Astrocyte (in vitro differentiated cells and primary cell): Measurements from ENCODE around the gene PCSK5. TPM values are rescaled to one million over a fixed set of nuclear protein-coding genes. Genes with fewer than 3 reads are reported as not detected.
A peak's percentile ranks its signal among the peaks of the same experiment; 100 is the strongest.

Experiments used
- DNase-seq: peaks from one replicate; pipeline ENCODE4 v3.0.0-alpha.2; 2010; ENCODE audit warnings: low read depth
- FAIRE-seq: peaks from 2 replicates; lab custom pipeline; 2011; peaks lifted over from hg19 to GRCh38; lab: Jason Lieb, UNC
- H2AFZ ChIP-seq: 2 replicates; pipeline ENCODE4 v1.6.0; 2012; ENCODE audit warnings: low read depth, low read length, inconsistent platforms
- H3K27ac ChIP-seq: 2 replicates; pipeline ENCODE4 v1.5.1; 2011; ENCODE audit warnings: low read depth, low read length, inconsistent platforms
- H3K27me3 ChIP-seq: 2 replicates; pipeline ENCODE4 v1.6.0; 2011; ENCODE audit warnings: low read length, inconsistent platforms; ENCODE audit not compliant: insufficient read depth
- H3K36me3 ChIP-seq: 2 replicates; pipeline ENCODE4 v1.5.1; 2011; ENCODE audit warnings: low read length, inconsistent platforms; ENCODE audit not compliant: insufficient read depth
- H3K4me1 ChIP-seq: 2 replicates; pipeline ENCODE4 v1.5.1; 2011; ENCODE audit warnings: low read length, inconsistent platforms; ENCODE audit not compliant: insufficient read depth
- H3K4me2 ChIP-seq: 2 replicates; pipeline ENCODE4 v1.6.0; 2012; ENCODE audit warnings: low read length, inconsistent platforms
- H3K4me3 ChIP-seq: 2 replicates; pipeline ENCODE4 v1.5.1; 2011; ENCODE audit warnings: low read depth, mild to moderate bottlenecking, low read length, inconsistent platforms; ENCODE audit not compliant: insufficient read depth
- H3K79me2 ChIP-seq: 2 replicates; pipeline ENCODE4 v1.6.0; 2012; ENCODE audit warnings: mild to moderate bottlenecking, low read length, inconsistent platforms; ENCODE audit not compliant: insufficient read depth
- H3K9ac ChIP-seq: 2 replicates; pipeline ENCODE4 v1.6.0; 2012; ENCODE audit warnings: mild to moderate bottlenecking, low read length, inconsistent platforms
- H3K9me3 ChIP-seq: 2 replicates; pipeline ENCODE4 v1.5.1; 2012; ENCODE audit warnings: low read depth, mild to moderate bottlenecking, low read length, inconsistent platforms; ENCODE audit not compliant: insufficient read depth
- H4K20me1 ChIP-seq: 2 replicates; pipeline ENCODE4 v1.6.0; 2012; ENCODE audit warnings: low read length, inconsistent platforms; ENCODE audit not compliant: insufficient read depth
- H3K27ac Mint-ChIP-seq: one replicate; pipeline ENCODE4 v1.8.0; 2021; ENCODE audit warnings: mild to moderate bottlenecking, mixed read lengths; ENCODE audit not compliant: unreplicated experiment
- H3K27me3 Mint-ChIP-seq: one replicate; pipeline ENCODE4 v1.8.0; 2021; ENCODE audit warnings: low read depth, mixed read lengths; ENCODE audit not compliant: unreplicated experiment
- H3K36me3 Mint-ChIP-seq: one replicate; pipeline ENCODE4 v1.8.0; 2021; ENCODE audit warnings: low read depth, mixed read lengths; ENCODE audit not compliant: unreplicated experiment
- H3K4me1 Mint-ChIP-seq: one replicate; pipeline ENCODE4 v1.8.0; 2021; ENCODE audit warnings: low read depth, mixed read lengths; ENCODE audit not compliant: unreplicated experiment
- H3K4me3 Mint-ChIP-seq: one replicate; pipeline ENCODE4 v1.8.0; 2021; ENCODE audit warnings: mild to moderate bottlenecking, moderate library complexity, mixed read lengths; ENCODE audit not compliant: unreplicated experiment
- H3K9me3 Mint-ChIP-seq: one replicate; pipeline ENCODE4 v1.8.0; 2021; ENCODE audit warnings: mild to moderate bottlenecking, mixed read lengths; ENCODE audit not compliant: unreplicated experiment
- CTCF ChIP-seq: IDR thresholded peaks from 2 replicates; pipeline ENCODE4 v1.5.1; 2011; ENCODE audit warnings: low read depth, mild to moderate bottlenecking, inconsistent platforms, low read length, moderate library complexity; ENCODE audit not compliant: insufficient read depth
- EZH2 ChIP-seq: IDR thresholded peaks from 2 replicates; pipeline ENCODE4 v1.6.1; 2012; ENCODE audit warnings: mild to moderate bottlenecking, low read length, inconsistent platforms; ENCODE audit not compliant: insufficient read depth
- total RNA-seq: library from RNA; stranded (reverse); gene quantifications from 2 replicates; pipeline ENCODE4 v1.2.1, GENCODE V29; 2021

PCSK5 gene
- total RNA-seq, 1 donor from 2014 or later, result 13.1 TPM

DNA sequence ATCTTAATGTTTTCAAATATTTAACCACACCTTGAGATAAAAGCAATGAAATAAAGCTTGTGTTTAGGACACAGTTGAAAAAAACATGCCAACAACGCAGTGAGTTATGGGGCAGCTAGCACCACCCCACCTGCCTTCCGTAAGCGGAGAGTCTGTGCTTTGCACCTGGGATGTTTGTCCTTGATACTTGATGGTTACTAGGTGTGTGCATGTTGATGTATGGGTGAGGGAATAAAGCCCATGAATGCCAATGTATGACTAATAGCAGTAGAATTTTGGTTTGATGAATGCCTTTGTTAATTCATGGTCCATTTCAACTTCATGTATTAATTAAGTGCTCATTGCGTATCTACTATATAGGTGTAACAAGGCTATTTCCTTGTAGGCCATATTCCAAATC, 74.0 kb downstream of the PCSK5 start:
- no peak for FAIRE-seq
- H3K4me3 ChIP-seq, result no peak overlapping the region
- H3K27me3 ChIP-seq, result no peaks in the 10 kb centered on the region
- H3K4me1 ChIP-seq, result peaks cover 3% of the 10 kb centered on the region
- Mint-ChIP-seq H3K36me3 (peaks cover 3% of the 10 kb centered on the region), H3K27me3 (no peaks in the 10 kb centered on the region), H3K9me3 (no peaks in the 10 kb centered on the region), H3K27ac (no peak overlapping the region), H3K4me1 (peaks cover 3% of the 10 kb centered on the region), H3K4me3 (no peak overlapping the region)
- no peak overlapping the region for H3K9ac ChIP-seq
- peak; percentile 44 for DNase-seq
- no peaks in the 10 kb centered on the region for H3K36me3 ChIP-seq
- H2AFZ ChIP-seq, result no peak overlapping the region
- TF ChIP-seq CTCF, result no peak
- no peak for TF ChIP-seq EZH2
- H3K27ac ChIP-seq, result no peak overlapping the region
- H3K9me3 ChIP-seq, result no peaks in the 10 kb centered on the region
- no peaks in the 10 kb centered on the region for H4K20me1 ChIP-seq
- peaks cover 2% of the 10 kb centered on the region for H3K79me2 ChIP-seq
- H3K4me2 ChIP-seq, result no peak overlapping the region

DNA sequence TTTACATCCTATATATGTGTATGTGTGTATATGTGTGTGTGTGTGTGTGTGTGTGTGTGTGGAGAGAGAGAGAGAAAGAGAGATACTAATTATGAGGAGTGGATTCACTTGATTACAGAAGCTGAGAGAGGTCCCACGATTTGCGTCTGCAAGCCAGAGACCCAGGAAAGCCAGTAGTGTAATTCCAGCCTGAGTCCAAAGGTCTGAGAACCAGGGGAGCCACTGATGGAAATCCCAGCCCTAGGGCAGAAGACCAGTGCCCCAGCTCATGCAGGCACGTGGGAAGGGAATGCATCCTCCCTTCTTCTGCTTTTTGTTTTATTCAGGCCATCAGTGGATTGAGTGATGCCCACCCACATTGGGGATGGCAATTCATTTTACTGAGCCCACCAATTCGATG, 74.8 kb downstream of the PCSK5 start:
- Histone ChIP-seq H4K20me1 (no peaks in the 10 kb centered on the region), H3K79me2 (peaks cover 2% of the 10 kb centered on the region), H3K4me2 (no peak overlapping the region), H3K4me3 (no peak overlapping the region), H3K27ac (no peak overlapping the region), H3K36me3 (no peaks in the 10 kb centered on the region), H3K9ac (no peak overlapping the region), H3K4me1 (peaks cover 3% of the 10 kb centered on the region), H3K9me3 (no peaks in the 10 kb centered on the region), H3K27me3 (no peaks in the 10 kb centered on the region), H2AFZ (no peak overlapping the region)
- Mint-ChIP-seq H3K27ac (no peak overlapping the region), H3K9me3 (no peaks in the 10 kb centered on the region), H3K36me3 (peaks cover 3% of the 10 kb centered on the region), H3K4me1 (peaks cover 3% of the 10 kb centered on the region), H3K27me3 (no peaks in the 10 kb centered on the region), H3K4me3 (no peak overlapping the region)
- no peak for TF ChIP-seq CTCF
- TF ChIP-seq EZH2, result no peak
- no peak for FAIRE-seq
- no peak for DNase-seq

GRCh38 chr9:75967556-75967955, 77.1 kb downstream of the PCSK5 start:
- Histone ChIP-seq H3K27me3 (no peaks in the 10 kb centered on the region), H3K79me2 (no peaks in the 10 kb centered on the region), H3K9me3 (no peaks in the 10 kb centered on the region), H3K4me2 (no peak overlapping the region), H3K9ac (no peak overlapping the region), H2AFZ (no peak overlapping the region), H3K36me3 (no peaks in the 10 kb centered on the region), H3K4me3 (no peak overlapping the region), H4K20me1 (no peaks in the 10 kb centered on the region), H3K4me1 (peaks cover 3% of the 10 kb centered on the region), H3K27ac (no peak overlapping the region)
- TF ChIP-seq CTCF (no peak), EZH2 (no peak)
- Mint-ChIP-seq H3K27ac (no peak overlapping the region), H3K4me1 (peaks cover 3% of the 10 kb centered on the region), H3K27me3 (no peaks in the 10 kb centered on the region), H3K9me3 (peaks cover 4% of the 10 kb centered on the region), H3K36me3 (peaks cover 3% of the 10 kb centered on the region), H3K4me3 (no peak overlapping the region)
- FAIRE-seq, result no peak
- no peak for DNase-seq
